Measurements from ENCODE around the gene NEXN.

DNA sequence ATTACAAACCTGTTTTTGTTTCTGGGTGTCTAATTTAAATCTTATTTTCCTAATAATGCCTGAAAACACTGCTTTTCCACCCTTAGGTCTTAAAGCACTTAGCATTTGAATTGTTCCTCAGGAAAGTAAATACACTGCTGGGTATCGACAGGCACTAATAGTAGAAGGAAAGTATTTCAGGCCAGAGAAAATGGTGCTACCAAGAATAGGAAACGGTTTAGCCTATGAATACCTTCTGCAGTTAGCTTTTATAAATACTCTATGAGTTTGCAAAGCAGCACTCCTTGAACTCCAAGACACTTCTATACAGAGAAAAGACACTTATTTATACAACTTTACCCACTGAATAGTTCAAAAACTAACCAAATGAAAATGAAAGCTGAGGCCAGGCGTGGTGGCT is 83.7 kb downstream of the NEXN start:
- TF ChIP-seq CTCF (IDR thresholded peaks at IDR 0.05; ENCODE audit: low read depth, low read length, missing input control), result no peak
- no peak for TF ChIP-seq MAX (IDR thresholded peaks at IDR 0.05)

All from liver (tissue), 2 donors.